ENCODE data around the gene ZNF143. TPM values are rescaled to one million over a fixed set of nuclear protein-coding genes. Genes with fewer than 3 reads are reported as not detected.

Gene ZNF143
- total RNA-seq, 1 experiment from 2014 or later, result 19.0 TPM

GRCh38 chr11:9530020-9530621 lies 69.3 kb downstream of the ZNF143 start:
- no peak for DNase-seq (ENCODE audit: unreplicated experiment)
- ChIA-PET CTCF (interaction anchor here (0.6 to 1.7 kb wide), 4 partner anchors 23 to 223 kb away, joined by 3 to 4 read pairs (median 3); no protein-coding TSS in a partner anchor), POLR2A (interaction anchor here (1.2 kb wide), 1 partner anchor 46 kb away, joined by 5 read pairs; no protein-coding TSS in a partner anchor)
- Mint-ChIP-seq H3K27ac (ENCODE audit: low read depth, unreplicated experiment) (peak overlapping the region; percentile 51), H3K9me3 (ENCODE audit: unreplicated experiment) (no peaks in the 10 kb centered on the region), H3K4me3 (ENCODE audit: unreplicated experiment) (no peak overlapping the region), H3K27me3 (ENCODE audit: insufficient read depth, unreplicated experiment) (no peaks in the 10 kb centered on the region), H3K36me3 (ENCODE audit: insufficient read depth, unreplicated experiment) (peaks cover 20% of the 10 kb centered on the region), H3K4me1 (ENCODE audit: insufficient read depth, unreplicated experiment) (peaks cover 10% of the 10 kb centered on the region)
- TF ChIP-seq, protein P1, sequence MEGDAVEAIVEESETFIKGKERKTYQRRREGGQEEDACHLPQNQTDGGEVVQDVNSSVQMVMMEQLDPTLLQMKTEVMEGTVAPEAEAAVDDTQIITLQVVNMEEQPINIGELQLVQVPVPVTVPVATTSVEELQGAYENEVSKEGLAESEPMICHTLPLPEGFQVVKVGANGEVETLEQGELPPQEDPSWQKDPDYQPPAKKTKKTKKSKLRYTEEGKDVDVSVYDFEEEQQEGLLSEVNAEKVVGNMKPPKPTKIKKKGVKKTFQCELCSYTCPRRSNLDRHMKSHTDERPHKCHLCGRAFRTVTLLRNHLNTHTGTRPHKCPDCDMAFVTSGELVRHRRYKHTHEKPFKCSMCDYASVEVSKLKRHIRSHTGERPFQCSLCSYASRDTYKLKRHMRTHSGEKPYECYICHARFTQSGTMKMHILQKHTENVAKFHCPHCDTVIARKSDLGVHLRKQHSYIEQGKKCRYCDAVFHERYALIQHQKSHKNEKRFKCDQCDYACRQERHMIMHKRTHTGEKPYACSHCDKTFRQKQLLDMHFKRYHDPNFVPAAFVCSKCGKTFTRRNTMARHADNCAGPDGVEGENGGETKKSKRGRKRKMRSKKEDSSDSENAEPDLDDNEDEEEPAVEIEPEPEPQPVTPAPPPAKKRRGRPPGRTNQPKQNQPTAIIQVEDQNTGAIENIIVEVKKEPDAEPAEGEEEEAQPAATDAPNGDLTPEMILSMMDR (IDR thresholded peaks at IDR 0.05; ENCODE audit: unreplicated experiment), result no peak
- intact Hi-C loops (cut with micrococcal nuclease), result no loop called here
- no TSS peak for BruUV-seq (replicated peaks)

GRCh38 chr11:9530901-9531625 lies 70.3 kb downstream of the ZNF143 start:
- POLR2A ChIA-PET, result interaction anchor here (1.2 kb wide), 1 partner anchor 45 kb away, joined by 5 read pairs; no protein-coding TSS in a partner anchor
- CTCF ChIA-PET, result interaction anchor here (0.6 to 1.7 kb wide), 3 partner anchors 24 to 224 kb away, joined by 3 read pairs; no protein-coding TSS in a partner anchor
- no peak for DNase-seq (ENCODE audit: unreplicated experiment)
- intact Hi-C loops (cut with micrococcal nuclease), result no loop called here
- BruUV-seq (replicated peaks), result no TSS peak
- H3K36me3 Mint-ChIP-seq (ENCODE audit: insufficient read depth, unreplicated experiment), result peaks cover 17% of the 10 kb centered on the region
- no peaks in the 10 kb centered on the region for H3K27me3 Mint-ChIP-seq (ENCODE audit: insufficient read depth, unreplicated experiment)
- H3K9me3 Mint-ChIP-seq (ENCODE audit: unreplicated experiment), result no peaks in the 10 kb centered on the region
- H3K4me3 Mint-ChIP-seq (ENCODE audit: unreplicated experiment), result no peak overlapping the region
- H3K4me1 Mint-ChIP-seq (ENCODE audit: insufficient read depth, unreplicated experiment), result peaks cover 10% of the 10 kb centered on the region
- TF ChIP-seq, protein P1 (IDR thresholded peaks at IDR 0.05; ENCODE audit: unreplicated experiment), result no peak
- peak overlapping the region; percentile 16 for H3K27ac Mint-ChIP-seq (ENCODE audit: low read depth, unreplicated experiment)

DNA sequence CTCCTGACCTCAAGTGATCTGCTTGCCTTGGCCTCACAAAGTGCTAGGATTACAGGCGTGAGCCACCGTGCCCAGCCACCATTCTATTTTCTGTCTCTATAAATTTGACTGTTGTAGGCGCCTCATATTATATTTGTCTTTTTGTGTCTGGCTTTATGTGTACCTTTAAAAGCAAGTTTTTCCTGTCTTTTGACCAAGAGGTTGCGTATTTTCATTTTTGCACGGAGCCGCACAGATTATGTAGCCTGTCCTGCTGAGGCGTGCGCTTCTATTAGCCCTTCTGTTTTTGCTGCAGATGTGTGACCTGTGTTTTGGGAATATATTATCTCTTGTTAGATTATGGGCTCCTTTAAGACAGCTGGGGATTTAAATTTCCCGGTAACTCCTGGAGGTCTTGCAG lies 72.2 kb downstream of the ZNF143 start:
- no peak for DNase-seq (ENCODE audit: unreplicated experiment)
- POLR2A ChIA-PET, result interaction anchor here (0.5 to 1.4 kb wide), 5 partner anchors 36 to 356 kb away, joined by 3 to 5 read pairs (median 3); partner anchors contain the start of gene WEE1
- Mint-ChIP-seq H3K27ac (ENCODE audit: low read depth, unreplicated experiment) (no peak overlapping the region), H3K9me3 (ENCODE audit: unreplicated experiment) (no peaks in the 10 kb centered on the region), H3K36me3 (ENCODE audit: insufficient read depth, unreplicated experiment) (peaks cover 6% of the 10 kb centered on the region), H3K4me3 (ENCODE audit: unreplicated experiment) (no peak overlapping the region), H3K27me3 (ENCODE audit: insufficient read depth, unreplicated experiment) (no peaks in the 10 kb centered on the region), H3K4me1 (ENCODE audit: insufficient read depth, unreplicated experiment) (no peaks in the 10 kb centered on the region)
- no TSS peak for BruUV-seq (replicated peaks)
- TF ChIP-seq, protein P1 (IDR thresholded peaks at IDR 0.05; ENCODE audit: unreplicated experiment), result no peak
- intact Hi-C loops (cut with micrococcal nuclease), result no loop called here
- CTCF ChIA-PET, result interaction anchor here (0.6 to 1.4 kb wide), 4 partner anchors 11 to 47 kb away, joined by 3 to 4 read pairs (median 4); no protein-coding TSS in a partner anchor
